Activated gamma-delta T cell treated with anti-CD3 and anti-CD28 coated beads, Interleukin-2, amount 50 U/mL, for 16 hours (primary cell): Measurements from ENCODE around the gene CEP128.

ENCODE experiments used
- DNase-seq: peaks from one replicate; pipeline ENCODE4 v3.0.0-alpha.2; 2020; ENCODE audit warnings: low read depth

CEP128 gene

DNA sequence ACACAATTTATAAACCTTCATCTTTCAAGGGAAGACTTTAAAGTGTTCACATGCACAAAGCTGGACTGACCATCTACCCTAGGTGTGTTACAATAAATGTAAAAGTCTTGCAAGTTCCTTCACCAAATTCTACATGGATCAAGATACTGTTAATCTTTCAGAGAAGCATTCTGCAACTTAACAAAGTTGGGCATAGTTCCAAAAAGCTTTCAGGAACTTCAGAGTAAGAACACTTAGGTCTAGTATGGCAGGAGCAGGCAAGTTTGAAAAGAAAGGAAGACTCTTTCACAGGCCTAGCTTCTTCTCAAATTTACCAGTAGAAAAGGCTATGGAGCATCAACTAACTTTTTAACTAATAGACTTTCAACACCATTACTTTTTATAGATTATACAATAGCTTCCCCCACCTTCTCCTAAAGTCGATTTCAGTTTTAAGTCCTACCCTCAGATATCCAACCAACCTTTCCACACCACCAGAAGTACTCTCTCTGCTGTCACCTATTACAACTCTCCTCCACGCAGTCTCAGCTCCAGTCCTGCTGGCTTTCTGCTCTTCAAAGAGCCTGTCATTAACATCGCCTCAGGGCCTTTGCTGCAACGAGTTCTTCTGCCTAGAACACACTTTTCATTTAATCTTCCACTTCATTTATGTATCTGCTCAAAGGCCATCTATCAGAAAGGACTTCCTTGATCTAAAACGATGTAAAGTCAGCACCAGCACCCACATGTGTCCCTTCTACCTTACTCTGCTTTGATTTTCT is 333.9 kb downstream of the CEP128 start:
- no peak for DNase-seq

DNA sequence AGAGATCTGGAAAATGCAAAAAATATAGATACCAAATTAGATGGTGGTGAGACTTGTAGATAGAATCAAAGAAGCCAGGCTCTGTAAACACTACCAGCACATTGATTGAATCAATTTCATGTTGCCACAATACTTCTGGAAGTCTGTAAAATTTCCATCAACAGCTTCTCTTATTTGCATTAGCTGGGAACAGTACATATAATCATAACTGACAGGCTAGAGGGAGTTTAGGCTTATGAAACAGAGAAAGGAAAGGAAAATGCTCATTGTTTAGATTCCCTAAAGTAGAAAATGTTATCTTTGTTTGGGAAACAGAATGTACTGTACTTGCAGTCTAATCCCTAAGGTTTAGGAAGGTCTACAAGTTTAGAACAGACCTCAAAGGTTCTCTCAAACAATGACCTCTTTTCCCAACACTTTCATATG is 335.2 kb downstream of the CEP128 start:
- DNase-seq, result no peak

DNA sequence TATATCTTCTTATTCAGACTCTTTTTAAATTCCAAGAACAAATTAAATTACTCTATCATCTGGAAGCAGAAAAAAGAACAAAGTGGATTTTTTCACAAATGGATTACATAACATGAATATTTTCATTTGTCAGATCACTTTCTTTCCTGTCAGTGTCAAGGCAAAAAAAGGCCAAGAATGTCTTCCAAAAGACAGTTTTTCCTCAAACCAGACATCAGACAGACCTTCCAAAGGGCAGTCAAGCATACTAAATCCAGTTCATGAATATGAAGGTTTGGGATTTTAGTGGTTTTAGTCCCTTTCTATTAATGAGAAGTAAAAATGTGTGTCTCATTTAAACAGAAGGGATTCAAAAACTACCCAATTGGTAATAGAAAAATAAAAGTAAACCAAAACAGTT is 336.0 kb downstream of the CEP128 start:
- no peak for DNase-seq

DNA sequence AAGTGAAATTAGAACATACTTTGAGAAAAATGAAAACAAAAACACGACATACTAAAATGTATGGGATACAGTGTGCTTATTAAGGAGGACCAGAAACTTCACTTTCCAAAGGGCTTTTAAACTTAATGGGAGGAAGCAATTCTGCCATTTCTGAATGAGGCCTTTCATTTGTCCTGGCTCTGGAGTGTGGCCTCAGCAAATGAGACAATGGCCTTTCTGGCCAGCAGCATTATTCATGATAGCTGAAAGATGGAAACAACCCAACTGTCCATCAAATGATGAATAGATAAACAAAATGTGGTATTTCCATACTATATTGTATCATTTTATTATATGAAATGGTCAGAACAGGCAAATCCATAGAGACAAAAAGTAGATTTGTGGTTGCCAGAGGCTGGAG is 338.6 kb downstream of the CEP128 start:
- no peak for DNase-seq

DNA sequence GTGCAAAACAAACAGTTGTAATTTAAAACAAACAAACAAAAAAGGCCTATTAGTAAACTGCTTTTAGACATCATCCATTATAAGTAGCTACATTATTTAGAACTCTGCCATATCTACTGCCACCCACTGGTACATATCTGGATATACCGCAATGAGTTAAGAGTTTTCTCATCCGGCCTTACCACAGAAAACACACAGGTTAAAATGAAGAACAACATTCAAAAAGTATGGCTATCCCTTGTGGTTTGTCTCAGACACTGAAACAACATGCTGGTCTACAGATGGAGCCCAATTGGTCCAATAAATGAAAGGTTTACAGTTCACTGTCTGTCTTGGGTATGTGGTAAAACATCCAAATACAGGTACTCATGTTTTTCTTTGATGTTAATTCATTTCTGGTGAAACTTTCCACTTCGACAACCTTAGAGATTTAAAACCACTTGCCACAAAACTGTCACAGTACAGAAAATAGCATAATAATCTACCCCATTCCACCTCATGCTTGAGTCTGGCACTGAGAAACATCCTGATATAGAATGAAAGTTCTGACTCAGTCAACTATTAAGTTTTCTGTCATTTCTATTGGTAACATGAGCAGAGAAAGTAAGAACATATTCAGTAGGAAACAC is 354.3 kb downstream of the CEP128 start:
- no peak for DNase-seq

DNA sequence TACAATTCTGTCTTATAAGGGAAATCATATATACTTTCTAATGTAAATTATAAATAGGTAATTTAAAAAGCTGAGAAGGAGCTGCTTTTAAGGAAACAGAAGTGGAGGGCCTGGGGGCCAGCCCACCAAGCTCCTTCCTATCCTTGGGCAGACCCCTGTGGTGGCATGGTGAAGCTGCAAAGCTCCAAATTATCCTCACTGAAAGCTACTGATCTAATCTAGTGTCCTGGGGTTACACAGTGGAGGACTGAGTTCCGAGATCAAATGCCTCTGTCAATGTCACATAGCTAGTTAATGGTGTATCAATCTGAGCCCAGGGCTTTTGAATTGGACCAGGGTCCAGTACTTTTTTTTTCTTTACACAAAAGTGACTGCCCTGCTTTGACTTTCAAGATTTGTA is 355.4 kb downstream of the CEP128 start:
- no peak for DNase-seq

DNA sequence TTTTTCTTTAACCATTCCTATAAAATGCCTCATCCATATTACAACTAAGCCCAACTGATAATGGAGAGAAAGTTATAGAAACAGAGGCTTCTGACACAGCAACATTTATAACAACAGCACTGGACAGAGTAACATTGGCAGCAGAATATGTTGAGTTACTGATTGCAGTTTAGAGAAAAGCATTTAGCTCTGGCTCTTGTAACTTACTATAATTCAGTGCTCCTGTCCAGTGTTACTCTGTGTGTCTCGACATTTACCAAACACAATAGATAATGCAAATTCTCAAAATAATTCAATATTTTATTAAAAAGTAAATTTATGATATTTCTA is 356.1 kb downstream of the CEP128 start:
- DNase-seq, result no peak

DNA sequence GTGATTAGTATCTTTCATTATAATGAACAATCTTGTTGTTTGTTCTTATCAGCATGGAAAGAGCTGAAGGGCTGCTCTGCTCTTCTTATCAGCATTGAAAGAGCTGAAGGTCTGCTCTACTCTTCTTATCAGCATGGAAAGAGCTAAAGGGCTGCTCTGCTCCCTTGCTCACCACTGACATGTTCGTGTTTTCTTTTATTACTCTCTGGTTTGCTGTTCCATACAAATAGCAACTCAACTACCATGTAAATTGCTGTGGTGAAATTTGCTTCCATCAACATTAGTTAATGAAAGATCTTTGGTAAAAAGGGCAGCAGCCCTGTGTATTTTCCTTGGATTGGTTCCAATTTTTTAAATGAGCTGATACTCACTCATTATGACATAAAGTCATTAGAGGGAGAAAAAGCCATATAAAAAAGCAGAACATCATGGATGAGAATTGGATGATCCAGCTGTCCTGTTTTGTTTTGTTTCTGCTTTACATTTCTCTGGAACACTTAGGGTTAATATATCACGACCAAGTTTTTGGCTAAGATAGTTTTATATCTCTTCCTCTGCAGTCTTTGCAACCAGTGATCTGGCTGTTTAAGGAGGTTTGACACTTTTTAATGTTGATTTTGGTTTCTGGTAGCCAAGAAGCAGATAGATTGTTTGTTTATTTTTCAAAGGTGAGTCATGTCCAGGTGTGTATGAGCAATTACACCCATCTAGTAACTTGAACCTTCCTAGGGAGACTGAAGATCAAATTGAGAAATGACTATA is 356.6 kb downstream of the CEP128 start:
- DNase-seq, result no peak

DNA sequence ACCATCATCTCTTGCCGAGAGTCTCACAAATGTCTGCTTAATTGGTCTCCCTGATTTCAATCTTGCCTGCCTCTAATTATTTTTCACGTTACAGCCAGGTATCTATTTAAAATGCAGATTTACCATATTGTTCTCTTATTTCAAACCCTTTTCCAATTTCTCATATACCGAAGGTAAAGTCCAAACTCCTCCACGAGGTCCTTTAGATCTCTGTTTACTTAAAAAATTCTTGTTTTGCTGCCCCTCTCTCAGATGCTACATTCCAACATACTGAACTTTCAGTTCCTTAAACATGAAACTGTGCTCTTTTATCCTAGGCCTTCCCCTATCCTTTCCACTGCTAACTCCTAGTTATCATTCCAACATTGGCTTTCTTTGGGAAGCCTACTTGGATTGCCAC is 363.9 kb downstream of the CEP128 start:
- DNase-seq, result no peak

DNA sequence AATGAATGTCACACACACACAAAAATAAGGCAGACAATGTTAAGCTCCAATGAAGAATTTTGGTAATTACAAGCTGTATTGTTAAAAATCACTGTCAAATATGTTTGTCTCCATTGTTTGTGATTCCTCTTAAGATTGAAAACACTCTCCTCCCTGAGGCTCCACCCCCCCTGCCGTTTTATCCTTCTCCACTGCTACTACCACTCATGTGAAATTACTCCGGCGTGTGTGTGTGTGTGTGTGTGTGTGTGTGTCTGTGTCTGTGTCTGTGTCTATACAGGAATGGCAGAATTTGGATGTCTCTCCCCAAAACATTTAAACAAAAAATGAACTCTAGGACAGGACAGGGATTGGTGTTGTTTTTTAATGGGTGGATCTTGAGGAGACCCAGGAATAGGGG is 365.1 kb downstream of the CEP128 start:
- DNase-seq, result no peak

DNA sequence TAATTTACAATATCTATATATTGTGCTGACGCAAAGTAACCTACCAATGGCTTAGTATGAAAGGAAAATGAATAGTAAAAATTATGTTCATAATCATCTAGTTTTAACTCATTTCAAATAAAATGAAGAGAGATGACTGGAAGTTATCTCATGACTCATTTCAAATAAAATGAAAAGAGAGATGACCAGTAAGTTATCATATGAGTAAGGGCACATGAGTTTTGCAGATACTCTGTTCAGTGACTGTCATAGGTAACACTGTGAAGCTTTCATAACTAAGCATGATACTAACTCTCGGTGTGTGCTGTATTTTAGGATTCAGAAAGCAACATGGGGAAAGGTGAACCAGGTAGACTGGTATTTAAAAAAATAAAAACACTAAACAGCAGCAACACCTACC is 365.8 kb downstream of the CEP128 start:
- DNase-seq, result no peak

DNA sequence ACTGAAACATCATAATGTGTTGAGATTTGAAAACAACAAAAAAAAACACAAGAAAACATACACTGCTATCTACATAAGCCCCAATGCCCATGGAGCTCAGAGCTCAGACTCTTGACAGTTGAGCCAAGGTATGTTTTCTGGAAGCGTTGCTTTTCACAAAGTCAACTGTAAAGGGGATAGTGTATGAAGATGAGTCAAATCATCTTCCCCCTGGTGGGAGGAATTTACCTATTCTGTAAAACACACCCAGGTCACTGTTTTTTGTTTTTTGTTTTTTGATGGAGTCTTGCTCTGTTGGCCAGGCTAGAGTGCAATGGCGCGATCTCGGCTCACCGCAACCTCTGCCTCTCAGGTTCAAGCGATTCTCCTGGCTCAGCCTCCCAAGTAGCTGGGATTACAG is 368.9 kb downstream of the CEP128 start:
- DNase-seq, result no peak

DNA sequence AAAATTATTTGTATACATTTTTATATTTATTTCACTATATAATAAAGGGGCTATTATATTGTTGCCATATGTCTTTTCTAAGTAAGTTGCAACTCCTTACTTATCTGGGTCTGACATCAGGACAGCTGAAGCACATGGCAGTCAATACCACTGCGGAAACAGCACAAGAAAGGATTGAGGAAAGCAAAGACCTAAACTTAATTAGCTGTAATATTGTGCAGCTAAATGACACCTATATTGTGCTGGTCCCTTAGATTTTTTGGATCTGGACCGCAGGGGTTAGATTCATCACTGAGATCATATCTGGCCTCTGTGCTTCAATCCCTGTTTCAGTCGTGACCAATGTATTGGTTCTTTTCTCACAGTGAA is 370.6 kb downstream of the CEP128 start:
- DNase-seq, result no peak

DNA sequence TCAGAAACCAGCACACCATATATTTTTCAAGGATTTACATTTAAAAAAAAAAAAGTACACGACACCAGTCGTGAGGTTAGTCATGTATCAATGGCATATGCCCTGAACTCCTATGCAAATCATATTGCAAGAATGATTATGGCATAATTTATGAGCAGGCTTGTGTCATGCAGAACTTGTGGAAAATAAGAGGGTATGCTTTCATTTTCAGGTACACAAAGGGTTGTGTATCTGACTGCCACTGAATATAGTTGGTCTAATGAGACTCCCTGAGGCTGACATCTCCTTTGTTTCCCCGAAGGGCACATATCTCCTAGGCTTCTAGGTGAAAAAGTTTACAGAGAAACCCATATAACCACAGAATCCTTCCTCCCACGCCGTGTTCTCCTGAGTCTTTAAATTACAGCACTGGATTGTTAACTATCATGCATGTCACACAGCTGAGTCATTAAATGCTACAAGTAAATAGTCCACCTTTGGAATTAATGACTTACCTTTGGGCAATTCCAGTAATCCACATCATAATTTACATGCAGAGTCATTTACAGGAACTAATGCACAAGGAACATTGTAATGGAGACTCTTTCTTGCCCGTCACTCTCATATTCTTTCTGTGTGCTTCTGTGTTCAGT is 373.5 kb downstream of the CEP128 start:
- DNase-seq, result no peak

DNA sequence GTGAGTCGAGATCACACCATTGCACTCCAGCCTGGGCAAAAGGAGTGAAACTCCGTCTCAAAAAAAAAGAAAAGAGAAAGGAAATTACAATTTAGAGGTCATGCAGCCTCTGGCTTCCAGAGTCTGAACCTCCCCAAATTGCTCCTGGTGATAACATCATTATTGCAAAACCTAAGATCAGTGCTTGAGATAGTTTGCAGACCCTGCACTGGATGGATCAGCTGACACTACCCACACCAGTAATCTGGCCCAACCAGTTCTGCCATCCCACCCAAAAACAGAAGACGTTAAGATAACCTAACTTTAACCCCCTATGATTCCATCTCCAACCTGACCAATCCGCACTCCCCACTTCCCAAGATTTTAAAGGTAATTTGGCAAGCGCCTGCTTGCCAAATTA is 376.5 kb downstream of the CEP128 start:
- no peak for DNase-seq

DNA sequence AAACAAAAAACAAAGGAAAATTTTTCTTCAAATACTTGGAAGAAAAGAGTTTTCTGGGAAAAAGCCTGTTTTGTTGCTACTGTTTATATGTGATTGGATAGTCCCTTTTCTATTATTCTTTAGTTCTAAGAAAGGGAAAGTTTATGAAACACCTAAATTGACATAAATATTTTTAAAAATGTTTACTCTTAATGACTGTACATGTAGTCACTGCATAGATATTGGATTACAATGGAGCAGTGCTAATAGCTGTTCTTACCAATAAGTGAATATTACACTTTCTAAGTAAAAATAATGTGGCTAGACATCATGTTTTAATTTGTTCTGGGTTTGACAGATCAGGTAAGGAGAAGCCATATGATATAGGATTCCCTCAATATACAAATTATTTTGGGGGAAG is 377.5 kb downstream of the CEP128 start:
- DNase-seq, result no peak

DNA sequence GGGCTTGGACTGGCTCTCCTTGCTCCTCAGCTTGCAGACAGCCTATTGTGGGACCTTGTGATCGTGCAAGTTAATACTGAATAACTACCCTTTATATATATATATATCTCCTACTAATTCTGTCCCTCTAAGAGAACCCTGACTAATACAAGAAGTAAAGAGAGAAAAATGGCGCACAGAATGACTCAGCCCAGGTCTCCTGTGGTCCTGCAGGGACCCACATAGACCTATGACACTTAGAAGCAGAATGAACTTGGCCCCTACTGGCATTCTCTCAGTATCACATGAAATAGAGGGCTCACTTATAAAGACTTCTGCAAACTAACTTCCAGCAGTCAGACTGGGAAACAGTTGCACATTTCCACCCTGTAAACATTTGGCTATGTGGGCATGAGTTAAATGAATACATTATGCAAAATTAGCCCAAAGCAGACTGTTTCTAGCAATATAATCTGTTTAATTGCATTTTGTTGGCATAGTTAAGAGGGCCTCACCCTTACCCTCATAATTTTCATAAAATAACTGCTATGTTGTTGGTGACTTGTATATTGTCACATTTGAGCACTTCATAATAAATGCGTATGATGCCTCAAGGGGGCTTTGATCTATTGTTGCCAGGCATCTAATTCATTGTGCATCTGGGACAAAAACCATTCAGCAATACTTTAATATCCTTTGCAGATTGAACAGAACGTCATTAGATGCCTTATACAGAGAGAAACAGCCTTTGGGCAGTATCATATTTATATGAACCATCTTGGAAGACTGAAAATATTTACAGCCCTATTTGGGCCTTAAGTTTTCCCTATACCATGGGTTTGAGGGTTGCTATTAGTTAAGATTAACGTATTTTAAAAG is 380.5 kb downstream of the CEP128 start:
- DNase-seq, result no peak

DNA sequence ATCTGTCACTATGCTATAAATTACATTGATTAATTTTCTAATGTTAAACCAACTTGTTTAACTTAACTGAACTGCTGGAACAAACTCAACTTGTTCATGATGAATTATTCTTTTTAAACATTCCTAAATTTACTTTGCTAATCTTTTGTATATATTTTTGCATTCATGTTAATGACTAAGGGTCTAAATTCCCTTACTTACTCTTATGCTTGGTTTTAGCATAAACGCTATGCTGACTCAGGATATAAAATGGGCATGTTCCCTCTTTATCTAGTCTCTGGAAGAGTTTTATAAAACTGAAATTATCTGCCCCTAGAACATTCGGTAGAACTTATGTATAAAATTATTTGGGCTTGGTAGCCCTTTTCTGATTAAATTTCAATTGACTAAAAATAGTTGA is 387.4 kb downstream of the CEP128 start:
- no peak for DNase-seq

DNA sequence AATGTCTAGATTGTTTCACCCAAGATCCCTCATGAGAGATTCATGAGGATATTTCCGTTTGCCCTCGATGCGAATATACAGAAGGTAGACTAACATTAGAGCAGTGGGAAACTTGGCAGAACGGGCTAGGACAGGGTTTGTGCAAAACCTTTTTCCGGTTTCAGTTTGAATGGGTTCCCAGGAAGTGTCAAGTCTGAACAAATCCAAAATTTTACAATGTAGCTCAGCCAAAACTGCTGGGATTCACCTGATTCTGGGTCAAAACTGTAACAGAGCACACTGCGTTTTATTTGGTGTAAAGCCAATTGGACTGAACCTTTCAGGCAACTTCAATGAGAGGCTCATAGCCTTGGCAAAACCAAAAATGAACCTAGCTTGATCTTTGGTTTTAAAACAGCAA is 392.4 kb downstream of the CEP128 start:
- DNase-seq, result no peak

DNA sequence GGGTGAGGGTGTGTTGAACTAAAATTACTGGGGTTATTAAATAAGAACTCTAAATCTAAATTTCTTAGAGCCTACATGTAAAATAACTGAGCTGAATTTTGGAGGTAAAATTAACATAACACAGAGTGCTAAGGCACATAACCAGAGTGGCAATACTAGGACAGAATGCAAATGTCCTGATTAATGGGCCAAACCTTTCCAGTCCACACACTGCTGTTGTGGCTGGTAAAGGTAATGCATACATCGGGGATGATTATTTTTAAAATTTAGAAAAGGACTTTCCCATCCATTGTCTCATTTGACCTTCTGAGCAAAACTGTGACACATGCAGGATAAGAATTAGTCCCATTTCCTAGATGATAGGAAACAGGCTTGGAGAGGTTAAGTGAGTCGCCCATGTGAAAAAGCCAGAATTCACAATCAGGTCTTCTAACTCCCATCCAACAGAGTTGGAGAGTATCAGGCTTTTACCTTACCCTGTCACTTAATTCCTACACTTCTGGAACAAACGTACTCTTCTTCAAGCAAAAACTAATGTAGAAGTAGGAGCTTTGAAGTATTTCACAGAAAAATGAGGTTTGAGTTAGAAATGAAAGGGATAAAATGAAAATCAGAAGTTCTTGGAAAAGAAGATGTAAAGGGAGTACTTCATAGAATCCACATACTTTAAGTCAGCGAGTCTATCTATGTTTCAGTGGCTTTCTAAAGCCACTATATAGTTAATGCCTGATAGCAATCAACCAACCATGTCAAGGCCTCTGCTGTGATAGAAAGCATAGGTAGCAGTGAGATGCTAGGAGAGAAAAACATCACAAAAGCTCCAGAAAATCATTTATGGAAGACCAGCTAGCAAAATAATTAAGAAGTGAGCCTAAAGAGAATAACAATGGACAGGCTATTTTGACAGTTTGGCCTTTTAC is 395.3 kb downstream of the CEP128 start:
- no peak for DNase-seq

DNA sequence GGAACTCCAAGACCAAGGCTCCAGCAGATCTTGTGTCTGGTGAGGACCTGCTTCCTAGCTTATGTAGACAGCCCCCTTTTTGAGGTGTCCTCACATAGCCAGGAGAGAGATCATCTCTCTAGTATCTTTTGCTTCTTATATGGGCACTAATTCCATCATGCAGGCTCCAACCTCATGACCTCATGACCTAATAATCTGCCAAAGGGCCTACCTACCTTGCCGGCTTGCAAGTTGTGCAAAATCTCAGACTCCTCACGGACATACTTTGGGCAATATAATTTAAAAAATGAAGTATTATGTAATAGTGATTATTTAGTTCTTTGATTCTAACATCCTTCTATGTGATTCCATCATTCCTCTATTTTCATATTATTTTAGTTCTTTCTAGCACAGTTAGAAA is 397.2 kb downstream of the CEP128 start:
- DNase-seq, result no peak
